ENCODE measurements around the gene RPS18. TPM values are rescaled to one million over a fixed set of nuclear protein-coding genes. Genes with fewer than 3 reads are reported as not detected.
A peak's percentile ranks its signal among the peaks of the same experiment; 100 is the strongest.

Gene RPS18
- total and polyA plus RNA-seq, 9 of the 15 experiments (the other 6 are each of a cell fraction or from before 2014, with no cell fraction given): 5,023 to 17,516 (median 8,131) TPM

GRCh38 chr6:33251395-33252012, 20.4 kb upstream of the RPS18 start:
- no peak overlapping the region for H3K4me3 ChIP-seq
- H3K4me1 ChIP-seq (replicated peaks in 1 of 2; ENCODE audit: control insufficient read depth in 2 of 2, insufficient read depth in 2 of 2, low read length in 2 of 2): peaks cover 22 to 31% of the 10 kb centered on the region in 2 experiments
- in situ Hi-C loops (cut with MboI) (no loop called here), intact Hi-C loops (cut with micrococcal nuclease) (no loop called here)
- 37% methylated on average over 6 of the region's 6 CpGs for WGBS (ENCODE audit: insufficient coverage, low coverage, missing lambda C conversion rate)
- H3K9me1 ChIP-seq (ENCODE audit: control insufficient read depth, insufficient read depth, low read length): peaks cover 4% of the 10 kb centered on the region
- no peak for DNase-seq (ENCODE audit: extremely low read depth in 1 of 4, low spot score in 3 of 4)
- H3K9me3 ChIP-seq (replicated peaks; ENCODE audit: control insufficient read depth, insufficient read depth, low read depth, low read length): no peaks in the 10 kb centered on the region
- no TSS peak for BruUV-seq (replicated peaks)
- H3K27ac ChIP-seq (ENCODE audit: extremely low read depth, low read depth, low read length): no peak overlapping the region
- ChIA-PET POLR2A (interaction anchor here (0.7 to 4.6 kb wide), 5 partner anchors 11 to 280 kb away, joined by 3 to 47 read pairs (median 5); partner anchors contain the start of genes RPS18 and VPS52), CTCF (ENCODE audit: low intra/inter-chr PET ratio) (interaction anchor here (0.6 kb wide), 1 partner anchor 92 kb away, joined by 3 read pairs; no protein-coding TSS in a partner anchor)
- no peaks in the 10 kb centered on the region for H4K20me1 ChIP-seq (replicated peaks; ENCODE audit: control insufficient read depth, insufficient read depth, low read length)
- H3K27me3 ChIP-seq (ENCODE audit: control insufficient read depth in 2 of 2, insufficient read depth in 2 of 2, low read length in 2 of 2): peaks cover 0 to under 1% of the 10 kb centered on the region in 2 experiments; a peak in 1 of 5 replicates
- H2AFZ ChIP-seq (ENCODE audit: low read depth, low read length): no peak overlapping the region
- no peaks in the 10 kb centered on the region for H3K79me2 ChIP-seq (ENCODE audit: control insufficient read depth, insufficient read depth, low read length)
- ATAC-seq: no peak
- peak overlapping the region in 1 of 2 experiments; percentile 53; a peak in 1 of 4 replicates for H3K9ac ChIP-seq (ENCODE audit: insufficient read depth in 1 of 2, low read depth in 2 of 2, low read length in 2 of 2)
- no peak for FAIRE-seq
- H3K36me3 ChIP-seq (ENCODE audit: control insufficient read depth, insufficient read depth, low read length): peaks cover 23% of the 10 kb centered on the region
- no peak overlapping the region for H3K4me2 ChIP-seq (ENCODE audit: insufficient read depth, low read length)
- TF ChIP-seq IFI16 (CRISPR knock-in tag; IDR thresholded peaks at IDR 0.05) (no peak), LARP7 (IDR thresholded peaks at IDR 0.05) (0 out of 2 replicates have a peak, but pooled peaks have one; percentile 18), RAD21 (CRISPR knock-in tag; conservative IDR thresholded peaks at IDR 0.05 in 1 of 2, IDR thresholded peaks at IDR 0.05 in 1 of 2) (peak in 1 of 2 experiments; percentile 27; a peak in 1 of 4 replicates), ARID1B (IDR thresholded peaks at IDR 0.05) (0 out of 2 replicates have a peak, but pooled peaks have one; percentile 15), SP1 (CRISPR knock-in tag; IDR thresholded peaks at IDR 0.05) (no peak), NCOA2 (IDR thresholded peaks at IDR 0.05; ENCODE audit: partially characterized antibody in 2 of 2) (no peak), PRPF4 (IDR thresholded peaks at IDR 0.05; ENCODE audit: insufficient read depth, low read depth, low read length, poor library complexity, severe bottlenecking) (no peak), CCNT2 (IDR thresholded peaks at IDR 0.05; ENCODE audit: borderline replicate concordance, extremely low read depth, insufficient read length, low read depth, low read length) (no peak), CTCF (IDR thresholded peaks at IDR 0.05 in 2 of 3, conservative IDR thresholded peaks at IDR 0.05 in 1 of 3; ENCODE audit: insufficient read depth in 2 of 3, low read depth in 1 of 3, low read length in 3 of 3) (peak; percentile 15 to 39 (median 23); a peak in 2 of 6 replicates), CBFA2T2 (conservative IDR thresholded peaks at IDR 0.05) (no peak), NR4A1 (CRISPR knock-in tag; IDR thresholded peaks at IDR 0.05) (no peak), NR4A1 (tag; IDR thresholded peaks at IDR 0.05) (0 out of 2 replicates have a peak, but pooled peaks have one; percentile 19), HDGF (IDR thresholded peaks at IDR 0.05) (0 out of 2 replicates have a peak, but pooled peaks have one; percentile 22), ZNF589 (CRISPR knock-in tag; IDR thresholded peaks at IDR 0.05; ENCODE audit: low read depth) (no peak), PHB2 (IDR thresholded peaks at IDR 0.05; ENCODE audit: low read depth) (0 out of 2 replicates have a peak, but pooled peaks have one; percentile 14), CC2D1A (IDR thresholded peaks at IDR 0.05) (0 out of 2 replicates have a peak, but pooled peaks have one; percentile 11), MEF2D (tag; conservative IDR thresholded peaks at IDR 0.05; ENCODE audit: low read depth) (no peak), FOSL1 (tag; conservative IDR thresholded peaks at IDR 0.05) (peak; percentile 97), ZZZ3 (IDR thresholded peaks at IDR 0.05) (no peak), HMGXB4 (CRISPR knock-in tag; IDR thresholded peaks at IDR 0.05) (no peak)

Data from K562 (cell line).